BLaER1 (cell line): ENCODE results near the gene GNGT1.

Experiments used
- H3K27ac ChIP-seq: shearing (Covaris generic); formaldehyde crosslinking; 2 replicates; pipeline ENCODE4 v1.8.1; 2022
- H3K27me3 ChIP-seq: shearing (Covaris generic); formaldehyde crosslinking; 2 replicates; pipeline ENCODE4 v1.8.1; 2022
- H3K36me3 ChIP-seq: shearing (Covaris generic); formaldehyde crosslinking; 2 replicates; pipeline ENCODE4 v1.8.1; 2022
- H3K4me1 ChIP-seq: shearing (Covaris generic); formaldehyde crosslinking; 2 replicates; pipeline ENCODE4 v1.8.1; 2022
- H3K4me2 ChIP-seq: shearing (Covaris generic); formaldehyde crosslinking; 2 replicates; pipeline ENCODE4 v1.8.1; 2022
- H3K4me3 ChIP-seq: shearing (Covaris generic); formaldehyde crosslinking; 2 replicates; pipeline ENCODE4 v1.8.1; 2022
- H3K9ac ChIP-seq: shearing (Covaris generic); formaldehyde crosslinking; 2 replicates; pipeline ENCODE4 v1.8.1; 2022
- H3K9me3 ChIP-seq: shearing (Covaris generic); formaldehyde crosslinking; 2 replicates; pipeline ENCODE4 v1.8.1; 2022
- H4K20me1 ChIP-seq: shearing (Covaris generic); formaldehyde crosslinking; 2 replicates; pipeline ENCODE4 v1.8.1; 2022
- Cebpa-rat ChIP-seq: shearing (Covaris generic); IDR thresholded peaks from 2 replicates; pipeline ENCODE4 v1.8.1; 2022

Gene GNGT1

GRCh38 chr7:93955304-93955703 lies 48.9 kb downstream of the GNGT1 start:
- no peak for TF ChIP-seq Cebpa-rat
- H3K9ac ChIP-seq = no peak overlapping the region
- H3K9me3 ChIP-seq = no peaks in the 10 kb centered on the region
- H3K4me2 ChIP-seq = no peak overlapping the region
- no peak overlapping the region for H3K27ac ChIP-seq
- no peaks in the 10 kb centered on the region for H3K36me3 ChIP-seq
- H3K27me3 ChIP-seq = no peaks in the 10 kb centered on the region
- H4K20me1 ChIP-seq = no peaks in the 10 kb centered on the region
- H3K4me1 ChIP-seq = no peaks in the 10 kb centered on the region
- no peak overlapping the region for H3K4me3 ChIP-seq

GRCh38 chr7:93957767-93958166 lies 51.4 kb downstream of the GNGT1 start:
- Histone ChIP-seq H3K4me1 (no peaks in the 10 kb centered on the region), H4K20me1 (no peaks in the 10 kb centered on the region), H3K27ac (no peak overlapping the region), H3K9ac (no peak overlapping the region), H3K36me3 (no peaks in the 10 kb centered on the region), H3K27me3 (no peaks in the 10 kb centered on the region), H3K4me2 (no peak overlapping the region), H3K9me3 (no peaks in the 10 kb centered on the region), H3K4me3 (no peak overlapping the region)
- TF ChIP-seq Cebpa-rat = no peak

GRCh38 chr7:93958216-93958615 lies 51.8 kb downstream of the GNGT1 start:
- no peak overlapping the region for H3K4me2 ChIP-seq
- TF ChIP-seq Cebpa-rat = no peak
- no peaks in the 10 kb centered on the region for H4K20me1 ChIP-seq
- H3K9ac ChIP-seq = no peak overlapping the region
- no peaks in the 10 kb centered on the region for H3K9me3 ChIP-seq
- H3K27ac ChIP-seq = no peak overlapping the region
- no peaks in the 10 kb centered on the region for H3K4me1 ChIP-seq
- H3K27me3 ChIP-seq = no peaks in the 10 kb centered on the region
- H3K36me3 ChIP-seq = no peaks in the 10 kb centered on the region
- no peak overlapping the region for H3K4me3 ChIP-seq

GRCh38 chr7:93958651-93959050 lies 52.3 kb downstream of the GNGT1 start:
- H3K4me3 ChIP-seq = no peak overlapping the region
- no peak overlapping the region for H3K9ac ChIP-seq
- H3K9me3 ChIP-seq = no peaks in the 10 kb centered on the region
- no peak overlapping the region for H3K4me2 ChIP-seq
- no peaks in the 10 kb centered on the region for H3K27me3 ChIP-seq
- H3K4me1 ChIP-seq = no peaks in the 10 kb centered on the region
- no peak overlapping the region for H3K27ac ChIP-seq
- TF ChIP-seq Cebpa-rat = no peak
- no peaks in the 10 kb centered on the region for H4K20me1 ChIP-seq
- H3K36me3 ChIP-seq = no peaks in the 10 kb centered on the region
